ENCODE measurements around the gene CRYBA4.

DNA sequence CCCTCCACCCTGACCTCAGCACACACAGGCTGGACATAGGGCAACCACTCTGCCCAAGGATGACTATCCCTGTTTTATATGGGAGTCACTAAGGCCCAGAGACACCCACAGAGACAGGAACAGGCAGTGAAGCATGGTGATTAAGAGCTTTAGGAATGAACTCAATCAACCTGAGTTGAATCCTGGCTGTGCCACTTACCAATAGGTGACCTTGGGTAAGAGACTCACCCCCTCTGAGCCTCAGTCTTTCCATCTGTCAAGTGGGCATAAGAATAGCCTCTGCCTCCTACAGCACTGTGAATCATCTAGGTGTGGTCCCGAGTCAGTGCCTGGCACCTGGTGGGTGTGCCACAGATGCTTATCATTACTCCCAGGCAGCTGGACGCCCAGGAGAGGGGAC, 10.8 kb upstream of the CRYBA4 start:
- no peak for TF ChIP-seq EZH2 (IDR thresholded peaks at IDR 0.05; ENCODE audit: low read length, unreplicated experiment)
- TF ChIP-seq, protein P1, sequence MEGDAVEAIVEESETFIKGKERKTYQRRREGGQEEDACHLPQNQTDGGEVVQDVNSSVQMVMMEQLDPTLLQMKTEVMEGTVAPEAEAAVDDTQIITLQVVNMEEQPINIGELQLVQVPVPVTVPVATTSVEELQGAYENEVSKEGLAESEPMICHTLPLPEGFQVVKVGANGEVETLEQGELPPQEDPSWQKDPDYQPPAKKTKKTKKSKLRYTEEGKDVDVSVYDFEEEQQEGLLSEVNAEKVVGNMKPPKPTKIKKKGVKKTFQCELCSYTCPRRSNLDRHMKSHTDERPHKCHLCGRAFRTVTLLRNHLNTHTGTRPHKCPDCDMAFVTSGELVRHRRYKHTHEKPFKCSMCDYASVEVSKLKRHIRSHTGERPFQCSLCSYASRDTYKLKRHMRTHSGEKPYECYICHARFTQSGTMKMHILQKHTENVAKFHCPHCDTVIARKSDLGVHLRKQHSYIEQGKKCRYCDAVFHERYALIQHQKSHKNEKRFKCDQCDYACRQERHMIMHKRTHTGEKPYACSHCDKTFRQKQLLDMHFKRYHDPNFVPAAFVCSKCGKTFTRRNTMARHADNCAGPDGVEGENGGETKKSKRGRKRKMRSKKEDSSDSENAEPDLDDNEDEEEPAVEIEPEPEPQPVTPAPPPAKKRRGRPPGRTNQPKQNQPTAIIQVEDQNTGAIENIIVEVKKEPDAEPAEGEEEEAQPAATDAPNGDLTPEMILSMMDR (conservative IDR thresholded peaks at IDR 0.05; ENCODE audit: low read depth, low read length): no peak

Data from PC-3 (cell line).